Measurements from ENCODE around the gene CTNND2.
"Not testable (repeated sequence)": the region's sequence is repeated elsewhere in the genome, so short reads cannot be mapped to it uniquely, and the experiment has no call there.

Gene CTNND2

GRCh38 chr5:11322133-11322532 is 582.1 kb downstream of the CTNND2 start:
- no peaks in the 10 kb centered on the region for H3K27me3 ChIP-seq (ENCODE audit: insufficient read depth, low read length)
- H3K79me2 ChIP-seq (ENCODE audit: control insufficient read depth, insufficient read depth, low read length, poor library complexity), result no peaks in the 10 kb centered on the region
- no peak overlapping the region for H3K4ac ChIP-seq (ENCODE audit: low read depth, low read length)
- H4K8ac ChIP-seq (ENCODE audit: low read depth, low read length), result no peak overlapping the region
- H3K4me1 ChIP-seq (ENCODE audit: control insufficient read depth in 1 of 2, insufficient read depth in 2 of 2, low read length in 2 of 2), result peaks cover 0 to 2% of the 10 kb centered on the region in 2 experiments
- no peak overlapping the region for H2BK120ac ChIP-seq (ENCODE audit: insufficient read depth, low read length, poor library complexity)
- no peaks in the 10 kb centered on the region for H3K9me3 ChIP-seq (ENCODE audit: insufficient read depth, low read depth, low read length)
- no peak overlapping the region for H3K4me3 ChIP-seq (ENCODE audit: low read depth, low read length)
- H2AK5ac ChIP-seq (ENCODE audit: low read length), result no peak overlapping the region
- no peaks in the 10 kb centered on the region for H3K79me1 ChIP-seq (ENCODE audit: low read length)
- no peak overlapping the region for H3K9ac ChIP-seq (ENCODE audit: low read length)
- no CpG with 5 or more reads among the region's 2 CpGs for WGBS (ENCODE audit: extremely low coverage, insufficient coverage, insufficient read length)
- DNase-seq, result peak in 1 of 2 donors; percentile 33
- H2AFZ ChIP-seq (ENCODE audit: insufficient read depth, low read length, poor library complexity), result no peak overlapping the region
- no peak overlapping the region for H2BK5ac ChIP-seq (ENCODE audit: low read depth, low read length, poor library complexity)
- H3K14ac ChIP-seq (ENCODE audit: low read length), result no peak overlapping the region
- no peak overlapping the region for H3K18ac ChIP-seq (ENCODE audit: low read length)
- H3K23ac ChIP-seq (ENCODE audit: low read length), result no peak overlapping the region
- H4K91ac ChIP-seq (ENCODE audit: low read depth, low read length), result no peak overlapping the region
- H3K4me2 ChIP-seq (ENCODE audit: low read length), result no peak overlapping the region
- no peaks in the 10 kb centered on the region for H3K36me3 ChIP-seq (ENCODE audit: control insufficient read depth in 1 of 2, insufficient read depth in 2 of 2, low read length in 2 of 2)
- H2BK12ac ChIP-seq (ENCODE audit: low read length), result no peak overlapping the region
- H3K27ac ChIP-seq (ENCODE audit: low read depth, low read length), result no peak overlapping the region
- H4K12ac ChIP-seq (ENCODE audit: low read depth, low read length), result no peak overlapping the region

- no peak overlapping the region for H4K91ac ChIP-seq (ENCODE audit: low read depth, low read length)
- WGBS (ENCODE audit: extremely low coverage, insufficient coverage, insufficient read length), result no CpG with 5 or more reads among the region's 7 CpGs
- no peak overlapping the region for H2BK12ac ChIP-seq (ENCODE audit: low read length)
Measured at GRCh38 chr5:11319836-11320580, 584.2 kb downstream of the CTNND2 start.

GRCh38 chr5:11313694-11314093 is 590.6 kb downstream of the CTNND2 start:
- not testable (repeated sequence) for H2BK5ac ChIP-seq (ENCODE audit: low read depth, low read length, poor library complexity); H2AFZ ChIP-seq (ENCODE audit: insufficient read depth, low read length, poor library complexity); H2BK12ac ChIP-seq (ENCODE audit: low read length); H3K36me3 ChIP-seq (ENCODE audit: control insufficient read depth in 1 of 2, insufficient read depth in 2 of 2, low read length in 2 of 2); H3K79me2 ChIP-seq (ENCODE audit: control insufficient read depth, insufficient read depth, low read length, poor library complexity); H3K79me1 ChIP-seq (ENCODE audit: low read length); DNase-seq; H3K27ac ChIP-seq (ENCODE audit: low read depth, low read length); H2AK5ac ChIP-seq (ENCODE audit: low read length); H4K91ac ChIP-seq (ENCODE audit: low read depth, low read length); H3K9ac ChIP-seq (ENCODE audit: low read length); H3K4me3 ChIP-seq (ENCODE audit: low read depth, low read length); H2BK120ac ChIP-seq (ENCODE audit: insufficient read depth, low read length, poor library complexity); H3K18ac ChIP-seq (ENCODE audit: low read length); H3K27me3 ChIP-seq (ENCODE audit: insufficient read depth, low read length); H3K9me3 ChIP-seq (ENCODE audit: insufficient read depth, low read depth, low read length); H4K8ac ChIP-seq (ENCODE audit: low read depth, low read length); H3K4ac ChIP-seq (ENCODE audit: low read depth, low read length); H3K14ac ChIP-seq (ENCODE audit: low read length); H3K4me1 ChIP-seq (ENCODE audit: control insufficient read depth in 1 of 2, insufficient read depth in 2 of 2, low read length in 2 of 2); H4K12ac ChIP-seq (ENCODE audit: low read depth, low read length); H3K23ac ChIP-seq (ENCODE audit: low read length); H3K4me2 ChIP-seq (ENCODE audit: low read length)
- no CpG with 5 or more reads among the region's 7 CpGs for WGBS (ENCODE audit: extremely low coverage, insufficient coverage, insufficient read length)

More at GRCh38 chr5:11319836-11320580, 584.2 kb downstream of the CTNND2 start:
- Histone ChIP-seq H2BK5ac (ENCODE audit: low read depth, low read length, poor library complexity) (no peak overlapping the region), H3K4me2 (ENCODE audit: low read length) (no peak overlapping the region), H3K9me3 (ENCODE audit: insufficient read depth, low read depth, low read length) (no peaks in the 10 kb centered on the region), H3K79me2 (ENCODE audit: control insufficient read depth, insufficient read depth, low read length, poor library complexity) (no peaks in the 10 kb centered on the region), H3K4me3 (ENCODE audit: low read depth, low read length) (no peak overlapping the region), H4K12ac (ENCODE audit: low read depth, low read length) (no peak overlapping the region), H3K79me1 (ENCODE audit: low read length) (no peaks in the 10 kb centered on the region), H3K18ac (ENCODE audit: low read length) (no peak overlapping the region), H3K27ac (ENCODE audit: low read depth, low read length) (no peak overlapping the region), H2BK120ac (ENCODE audit: insufficient read depth, low read length, poor library complexity) (no peak overlapping the region), H2AFZ (ENCODE audit: insufficient read depth, low read length, poor library complexity) (no peak overlapping the region), H3K36me3 (ENCODE audit: control insufficient read depth in 1 of 2, insufficient read depth in 2 of 2, low read length in 2 of 2) (no peaks in the 10 kb centered on the region), H3K4ac (ENCODE audit: low read depth, low read length) (no peak overlapping the region), H2AK5ac (ENCODE audit: low read length) (no peak overlapping the region), H3K4me1 (ENCODE audit: control insufficient read depth in 1 of 2, insufficient read depth in 2 of 2, low read length in 2 of 2) (peaks cover 0 to 2% of the 10 kb centered on the region in 2 experiments), H4K8ac (ENCODE audit: low read depth, low read length) (no peak overlapping the region), H3K23ac (ENCODE audit: low read length) (no peak overlapping the region), H3K27me3 (ENCODE audit: insufficient read depth, low read length) (no peaks in the 10 kb centered on the region), H3K9ac (ENCODE audit: low read length) (no peak overlapping the region), H3K14ac (ENCODE audit: low read length) (no peak overlapping the region)
- DNase-seq, result peak; percentile 10 to 59

DNA sequence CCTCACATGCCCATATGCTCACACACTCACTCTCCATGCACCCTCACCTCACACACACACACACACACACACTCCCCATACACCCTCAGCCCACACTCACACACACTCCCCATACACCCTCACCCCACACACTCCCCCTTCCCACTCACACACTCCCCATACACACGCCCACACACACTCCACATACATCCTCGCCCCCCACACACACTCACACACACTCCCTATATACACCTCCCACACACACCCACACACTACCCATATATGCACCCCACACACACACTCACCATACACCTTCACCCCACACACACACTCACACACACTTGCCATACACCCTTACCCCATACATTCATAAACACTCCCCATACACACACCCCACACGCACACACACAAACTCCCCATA is 592.5 kb downstream of the CTNND2 start:
- peak overlapping the region; percentile 44 for H3K4me3 ChIP-seq (ENCODE audit: low read depth, low read length)
- H3K23ac ChIP-seq (ENCODE audit: low read length), result no peak overlapping the region
- no peak overlapping the region for H3K14ac ChIP-seq (ENCODE audit: low read length)
- no peaks in the 10 kb centered on the region for H3K27me3 ChIP-seq (ENCODE audit: insufficient read depth, low read length)
- H4K8ac ChIP-seq (ENCODE audit: low read depth, low read length), result no peak overlapping the region
- H4K12ac ChIP-seq (ENCODE audit: low read depth, low read length), result no peak overlapping the region
- no peak overlapping the region for H2BK5ac ChIP-seq (ENCODE audit: low read depth, low read length, poor library complexity)
- no peaks in the 10 kb centered on the region for H3K9me3 ChIP-seq (ENCODE audit: insufficient read depth, low read depth, low read length)
- H3K36me3 ChIP-seq (ENCODE audit: control insufficient read depth in 1 of 2, insufficient read depth in 2 of 2, low read length in 2 of 2), result no peaks in the 10 kb centered on the region
- H2AK5ac ChIP-seq (ENCODE audit: low read length), result no peak overlapping the region
- no peak overlapping the region for H3K4me2 ChIP-seq (ENCODE audit: low read length)
- no peak overlapping the region for H2AFZ ChIP-seq (ENCODE audit: insufficient read depth, low read length, poor library complexity)
- H3K79me1 ChIP-seq (ENCODE audit: low read length), result no peaks in the 10 kb centered on the region
- H3K79me2 ChIP-seq (ENCODE audit: control insufficient read depth, insufficient read depth, low read length, poor library complexity), result no peaks in the 10 kb centered on the region
- H3K27ac ChIP-seq (ENCODE audit: low read depth, low read length), result no peak overlapping the region
- no peak overlapping the region for H2BK12ac ChIP-seq (ENCODE audit: low read length)
- H3K4ac ChIP-seq (ENCODE audit: low read depth, low read length), result no peak overlapping the region
- no peaks in the 10 kb centered on the region for H3K4me1 ChIP-seq (ENCODE audit: control insufficient read depth in 1 of 2, insufficient read depth in 2 of 2, low read length in 2 of 2)
- no peak overlapping the region for H3K18ac ChIP-seq (ENCODE audit: low read length)
- WGBS (ENCODE audit: extremely low coverage, insufficient coverage, insufficient read length), result 100% methylated on average over 3 of the region's 3 CpGs
- H2BK120ac ChIP-seq (ENCODE audit: insufficient read depth, low read length, poor library complexity), result no peak overlapping the region
- no peak for DNase-seq
- H3K9ac ChIP-seq (ENCODE audit: low read length), result no peak overlapping the region
- H4K91ac ChIP-seq (ENCODE audit: low read depth, low read length), result no peak overlapping the region
